AG04450 (cell line): Measurements from ENCODE around the gene KLHL29. TPM values are rescaled to one million over a fixed set of nuclear protein-coding genes. Genes with fewer than 3 reads are reported as not detected.

Experiments
- CTCF ChIA-PET: fragments of 300-600, 350-600 bp; formaldehyde crosslinking; extraction: SDS; loops from one replicate; lab custom pipeline; 2022; ENCODE audit warnings: antibody characterized with exemption, inconsistent platforms; lab: Charles Lee
- POLR2A ChIA-PET: fragments of 350-600 bp; formaldehyde crosslinking; extraction: SDS; loops from one replicate; lab custom pipeline; 2021; ENCODE audit warnings: antibody characterized with exemption, inconsistent platforms; lab: Yijun Ruan, JAX
- DNase-seq: peaks from one replicate; pipeline ENCODE4 v3.0.0-alpha.2; 2011; ENCODE audit warnings: low read depth, low spot score
- H3K27ac ChIP-seq: one replicate; pipeline ENCODE4 v1.5.1; 2012; ENCODE audit warnings: low read depth, low read length, control low read depth
- H3K27me3 ChIP-seq: one replicate; pipeline ENCODE4 v1.6.0; 2012; ENCODE audit warnings: low read length; ENCODE audit not compliant: control insufficient read depth, insufficient read depth
- H3K4me3 ChIP-seq: 2 replicates; pipeline ENCODE4 v1.5.1; 2011; ENCODE audit warnings: mild to moderate bottlenecking, low read depth, low read length, control low read depth
- H3K9me3 ChIP-seq: 2 replicates; pipeline ENCODE4 v1.5.1; 2012; ENCODE audit warnings: low read length; ENCODE audit not compliant: control insufficient read depth, insufficient read depth
- polyA plus RNA-seq: library from polyadenylated mRNA; depleted of rRNA; stranded (reverse); fragments of >200 nt; gene quantifications from 2 replicates; pipeline ENCODE4 v1.2.3, GENCODE V29; 2011
- TF ChIP-seq, protein P1 (sequence below): IDR thresholded peaks from 2 replicates; pipeline ENCODE4 v1.5.1; 2011; ENCODE audit warnings: low read depth, low read length, control low read depth, inconsistent platforms

Gene KLHL29
- polyA plus RNA-seq, 1 experiment, result 3.6 TPM

DNA sequence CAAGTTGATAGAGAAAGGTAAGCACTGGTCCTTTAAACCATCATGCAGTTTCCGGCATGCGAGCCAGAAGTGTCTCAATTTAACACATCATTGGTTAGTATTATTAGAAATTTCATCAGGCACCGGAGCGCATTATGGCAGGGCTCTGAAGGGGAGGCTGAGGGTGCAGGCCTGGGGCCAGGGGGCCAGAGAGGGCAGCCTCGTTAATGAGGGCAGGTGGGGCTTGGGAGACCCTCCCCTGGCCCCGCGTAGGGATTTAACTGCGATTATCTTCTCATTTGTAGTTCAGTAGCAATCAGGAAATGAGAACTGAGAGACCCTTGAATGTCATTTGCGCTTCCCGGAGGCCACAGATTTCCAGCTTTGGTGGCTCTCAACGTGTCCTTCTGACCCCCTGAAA is 246.4 kb downstream of the KLHL29 start:
- POLR2A ChIA-PET, result no interaction called here
- DNase-seq, result no peak
- CTCF ChIA-PET, result interaction anchor here (0.9 kb wide), 1 partner anchor 14 kb away, joined by 5 read pairs; no protein-coding TSS in a partner anchor
- TF ChIP-seq, protein P1, sequence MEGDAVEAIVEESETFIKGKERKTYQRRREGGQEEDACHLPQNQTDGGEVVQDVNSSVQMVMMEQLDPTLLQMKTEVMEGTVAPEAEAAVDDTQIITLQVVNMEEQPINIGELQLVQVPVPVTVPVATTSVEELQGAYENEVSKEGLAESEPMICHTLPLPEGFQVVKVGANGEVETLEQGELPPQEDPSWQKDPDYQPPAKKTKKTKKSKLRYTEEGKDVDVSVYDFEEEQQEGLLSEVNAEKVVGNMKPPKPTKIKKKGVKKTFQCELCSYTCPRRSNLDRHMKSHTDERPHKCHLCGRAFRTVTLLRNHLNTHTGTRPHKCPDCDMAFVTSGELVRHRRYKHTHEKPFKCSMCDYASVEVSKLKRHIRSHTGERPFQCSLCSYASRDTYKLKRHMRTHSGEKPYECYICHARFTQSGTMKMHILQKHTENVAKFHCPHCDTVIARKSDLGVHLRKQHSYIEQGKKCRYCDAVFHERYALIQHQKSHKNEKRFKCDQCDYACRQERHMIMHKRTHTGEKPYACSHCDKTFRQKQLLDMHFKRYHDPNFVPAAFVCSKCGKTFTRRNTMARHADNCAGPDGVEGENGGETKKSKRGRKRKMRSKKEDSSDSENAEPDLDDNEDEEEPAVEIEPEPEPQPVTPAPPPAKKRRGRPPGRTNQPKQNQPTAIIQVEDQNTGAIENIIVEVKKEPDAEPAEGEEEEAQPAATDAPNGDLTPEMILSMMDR, result no peak
- no peaks in the 10 kb centered on the region for H3K27me3 ChIP-seq
- H3K27ac ChIP-seq, result no peak overlapping the region
- no peak overlapping the region for H3K4me3 ChIP-seq
- H3K9me3 ChIP-seq, result no peaks in the 10 kb centered on the region; the same call in 1 of the 2 replicates

DNA sequence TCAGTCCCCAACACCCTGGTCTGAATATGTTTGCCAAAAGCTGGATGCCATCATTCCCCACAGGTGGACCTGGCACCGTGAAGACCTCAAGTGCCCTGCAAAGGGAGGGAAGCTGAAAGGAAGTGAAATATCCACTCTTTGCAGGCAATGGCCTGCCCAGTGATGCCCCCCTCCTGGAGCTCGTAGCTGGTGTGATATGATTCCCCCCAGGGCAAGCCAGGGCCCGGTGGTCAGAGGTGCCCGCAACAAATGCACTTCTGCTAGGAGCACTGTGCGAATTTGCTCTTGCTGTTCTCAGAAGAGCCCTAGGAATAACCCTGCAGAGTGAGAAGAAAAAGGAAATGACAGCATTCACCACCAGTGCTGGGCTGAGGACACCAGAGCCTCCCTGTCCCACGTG is 247.4 kb downstream of the KLHL29 start:
- no peaks in the 10 kb centered on the region for H3K27me3 ChIP-seq
- TF ChIP-seq, protein P1, result no peak
- no peak overlapping the region for H3K27ac ChIP-seq
- no peak for DNase-seq
- H3K4me3 ChIP-seq, result no peak overlapping the region
- ChIA-PET POLR2A (no interaction called here), CTCF (interaction anchor here (0.9 to 1.4 kb wide), 2 partner anchors 10 to 15 kb away, joined by 3 to 5 read pairs; no protein-coding TSS in a partner anchor)
- no peaks in the 10 kb centered on the region; the same call in 1 of the 2 replicates for H3K9me3 ChIP-seq

DNA sequence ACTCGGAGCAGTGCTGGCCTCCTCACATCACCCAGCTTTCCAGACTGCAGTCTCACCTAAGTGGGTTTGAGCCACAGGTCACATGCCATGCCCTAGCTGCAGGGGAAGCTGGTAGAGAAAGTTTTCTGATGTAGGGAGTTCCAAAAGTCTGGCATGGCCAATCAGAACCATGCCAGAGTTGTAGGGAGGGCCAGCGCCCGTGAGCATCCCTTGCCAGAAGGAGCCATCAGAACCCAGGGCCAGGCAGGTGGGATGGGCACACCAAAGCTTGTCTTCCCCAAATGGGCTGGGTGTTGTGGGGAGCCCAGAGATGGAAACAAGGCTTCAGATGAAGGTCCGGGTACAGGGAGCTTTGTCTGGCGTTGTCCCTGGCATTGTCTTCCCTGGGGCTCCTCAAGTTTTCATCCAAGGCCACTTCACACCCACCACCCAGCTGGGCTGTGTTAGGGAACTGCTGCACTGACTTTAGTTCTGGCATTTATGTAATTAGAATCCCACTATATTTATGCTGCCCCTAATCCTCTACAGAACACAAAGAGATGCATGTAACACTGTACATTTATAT is 247.9 kb downstream of the KLHL29 start:
- no peak overlapping the region for H3K27ac ChIP-seq
- no peaks in the 10 kb centered on the region for H3K27me3 ChIP-seq
- ChIA-PET POLR2A (interaction anchor here (0.6 kb wide), 1 partner anchor 344 kb away, joined by 3 read pairs; no protein-coding TSS in a partner anchor), CTCF (interaction anchor here (1.4 kb wide), 1 partner anchor 11 kb away, joined by 3 read pairs; no protein-coding TSS in a partner anchor)
- H3K4me3 ChIP-seq, result no peak overlapping the region
- DNase-seq, result no peak
- TF ChIP-seq, protein P1, result no peak
- H3K9me3 ChIP-seq, result no peaks in the 10 kb centered on the region; the same call in 1 of the 2 replicates

DNA sequence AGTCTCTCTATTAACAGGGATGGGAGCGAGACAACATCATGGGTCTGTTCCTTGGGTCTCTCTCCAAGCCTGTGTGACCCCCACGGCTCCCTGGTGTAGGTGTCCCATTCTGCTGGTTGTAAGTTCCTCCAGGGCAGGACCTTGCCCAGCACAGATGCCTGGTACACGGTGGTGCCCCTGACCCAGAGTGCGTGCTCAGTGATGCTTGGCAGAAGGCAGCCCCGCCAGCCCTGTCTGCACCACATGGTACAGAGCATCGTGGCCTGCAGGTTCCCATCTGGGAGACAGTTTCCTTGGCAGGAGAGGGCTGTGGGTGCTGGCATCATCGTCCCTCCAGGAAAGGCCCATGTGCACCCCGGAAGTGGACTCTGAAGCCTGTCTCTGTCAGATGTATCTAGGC is 249.0 kb downstream of the KLHL29 start:
- DNase-seq, result no peak
- H3K9me3 ChIP-seq, result no peaks in the 10 kb centered on the region
- POLR2A ChIA-PET, result no interaction called here
- CTCF ChIA-PET, result interaction anchor here (0.6 to 1.4 kb wide), 2 partner anchors 12 to 245 kb away, joined by 3 read pairs; no protein-coding TSS in a partner anchor
- H3K27me3 ChIP-seq, result no peaks in the 10 kb centered on the region
- TF ChIP-seq, protein P1, result no peak
- H3K27ac ChIP-seq, result no peak overlapping the region
- H3K4me3 ChIP-seq, result no peak overlapping the region
